Activated CD4-positive, CD25-positive, alpha-beta regulatory T cell treated with anti-CD3 and anti-CD28 coated beads, Interleukin-2, amount 50 U/mL, for 24 hours (primary cell): ENCODE data around the gene CANX.
"Not testable (repeated sequence)": the region's sequence is repeated elsewhere in the genome, so short reads cannot be mapped to it uniquely, and the experiment has no call there.

Source experiments
- ATAC-seq, 2 donors: fragments of 150-1000 bp; cut with Tn5 transposase; one replicate each; pipeline ENCODE4 v1.10.0; 2021; ENCODE audit warnings: mild to moderate bottlenecking in 1 of 2, moderate library complexity in 1 of 2

Gene CANX

GRCh38 chr5:179699616-179700237, 960 bp downstream of the CANX start:
- peak; percentile 17 to 21 for ATAC-seq

DNA sequence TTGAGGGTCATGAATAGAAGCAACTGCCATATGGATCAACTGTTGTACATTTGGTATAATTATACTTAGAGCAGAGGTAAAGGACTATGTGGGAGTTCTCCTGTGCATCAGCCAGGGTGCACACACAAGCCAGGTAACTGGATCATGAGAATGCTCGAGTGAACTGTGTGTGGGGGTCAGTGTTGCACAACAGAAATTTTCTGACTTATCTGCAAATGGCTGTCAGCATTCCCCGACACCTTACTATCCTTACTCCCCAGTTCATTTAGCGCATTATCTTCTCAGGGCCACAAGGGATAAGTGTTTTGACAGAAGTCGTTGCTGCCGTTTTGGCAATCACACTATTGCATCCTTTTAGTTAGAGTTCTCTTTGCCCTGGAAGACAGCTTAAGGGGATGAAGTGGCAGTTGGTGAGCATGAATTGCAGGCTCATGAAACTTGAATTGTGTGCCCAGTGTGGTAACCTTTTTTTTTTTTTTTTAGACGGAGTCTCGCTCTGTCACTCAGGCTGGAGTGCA, 1.7 kb downstream of the CANX start:
- ATAC-seq, result no peak

- no peak for ATAC-seq
Measured at GRCh38 chr5:179716286-179716685, 17.5 kb downstream of the CANX start.

DNA sequence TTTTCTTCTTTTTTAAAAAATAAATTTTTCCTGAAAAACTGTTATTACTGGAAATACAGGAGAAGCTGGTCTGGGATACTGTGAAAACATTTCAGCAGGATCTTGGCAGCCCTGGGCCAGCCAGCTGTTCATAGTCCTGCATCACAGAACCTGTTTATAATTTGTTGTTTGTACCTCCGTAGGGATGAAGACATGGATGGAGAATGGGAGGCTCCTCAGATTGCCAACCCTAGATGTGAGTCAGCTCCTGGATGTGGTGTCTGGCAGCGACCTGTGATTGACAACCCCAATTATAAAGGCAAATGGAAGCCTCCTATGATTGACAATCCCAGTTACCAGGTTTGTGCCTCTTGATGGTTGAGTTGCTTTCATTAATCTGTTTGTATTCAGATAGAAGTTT, 21.5 kb downstream of the CANX start:
- ATAC-seq, result no peak

DNA sequence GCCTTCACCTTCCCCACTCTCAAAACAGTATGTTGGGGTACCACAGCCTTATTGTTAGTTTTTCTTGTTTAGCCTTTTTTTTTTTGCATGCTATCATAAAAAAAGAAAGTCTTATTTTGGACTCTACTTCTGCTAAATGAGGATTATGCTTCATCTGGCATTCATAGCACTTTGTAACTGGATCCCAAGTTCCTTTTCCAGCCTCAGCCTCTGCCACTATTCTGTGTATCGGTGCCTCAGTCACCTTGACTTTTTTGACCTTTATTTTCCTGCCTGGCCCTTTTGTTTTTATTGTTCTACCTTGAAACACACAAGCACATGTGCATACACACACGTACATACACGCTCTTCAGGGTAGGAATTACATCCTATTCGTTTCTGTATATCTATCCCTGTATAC, 25.4 kb downstream of the CANX start:
- ATAC-seq, result no peak

DNA sequence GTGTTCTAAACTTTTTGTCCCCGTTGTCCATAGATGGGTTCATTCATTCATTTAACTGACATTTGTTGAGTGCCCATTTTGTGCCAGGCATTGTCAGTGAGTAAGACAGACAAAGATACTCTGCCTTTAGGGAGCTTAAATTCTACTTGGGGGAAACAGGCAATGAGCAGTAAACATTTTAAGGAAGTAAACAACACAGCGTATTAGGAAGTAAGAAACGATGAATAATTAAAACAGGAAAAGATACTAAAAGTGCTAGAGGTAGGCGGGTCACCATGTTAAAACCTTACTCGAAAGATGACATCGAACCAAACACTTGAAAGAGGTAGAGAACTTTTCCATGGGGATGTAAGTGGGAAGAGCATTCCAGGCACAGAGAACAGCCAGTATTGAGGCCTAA, 28.3 kb downstream of the CANX start:
- no peak for ATAC-seq

GRCh38 chr5:179729303-179729702, 30.5 kb downstream of the CANX start:
- no peak for ATAC-seq

GRCh38 chr5:179729727-179730126, 31.0 kb downstream of the CANX start:
- no peak for ATAC-seq

- no peak for ATAC-seq
Measured at GRCh38 chr5:179730356-179730755, 31.6 kb downstream of the CANX start.

DNA sequence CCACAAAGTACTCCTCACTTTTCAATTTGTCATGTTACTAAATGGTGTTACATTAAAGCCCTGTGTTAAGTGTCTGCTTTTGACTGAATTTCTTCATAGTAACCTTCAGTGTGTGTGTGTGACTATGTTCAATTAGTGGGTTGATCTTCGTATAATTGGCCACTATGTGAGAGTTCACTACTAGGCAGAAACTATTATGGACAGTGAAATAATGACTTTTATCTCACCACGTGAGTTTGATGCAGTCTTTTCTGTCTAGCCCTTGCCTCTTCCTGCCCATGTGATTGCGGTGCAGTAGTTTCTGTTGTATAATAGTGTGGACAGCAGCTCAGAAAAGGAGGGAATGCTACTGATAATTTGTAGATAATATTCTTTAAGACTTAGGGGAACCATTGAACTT, 32.1 kb downstream of the CANX start:
- no peak for ATAC-seq

DNA sequence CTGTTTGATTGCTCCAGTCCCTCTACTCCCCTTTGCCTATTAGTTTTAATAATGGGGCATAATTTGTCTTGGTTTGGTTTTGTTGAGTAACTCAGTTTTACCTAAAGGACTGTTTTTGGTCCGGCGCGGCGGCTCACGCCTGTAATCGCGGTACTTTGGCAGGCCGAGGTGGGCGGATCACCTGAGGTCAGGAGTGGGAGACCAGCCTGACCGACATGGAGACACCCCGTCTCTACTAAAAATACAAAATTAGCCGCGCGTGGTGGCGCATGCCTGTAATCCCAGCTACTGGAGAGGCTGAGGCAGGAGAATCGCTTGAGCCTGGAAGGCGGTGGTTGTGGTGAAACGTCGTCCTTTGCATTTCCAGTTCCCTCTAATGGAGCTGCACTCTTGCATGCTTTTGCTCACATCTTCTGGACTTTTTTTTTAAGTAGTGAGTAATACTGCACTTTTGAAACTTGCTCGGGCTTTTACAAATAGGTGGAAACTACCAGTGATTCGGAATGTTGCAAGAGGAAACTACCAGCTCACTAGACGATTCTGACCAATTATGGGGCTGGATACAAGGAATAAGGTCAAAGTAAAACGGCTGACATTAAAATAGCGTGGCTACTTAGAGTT, 33.1 kb downstream of the CANX start:
- ATAC-seq, result peak; percentile 34 to 40

DNA sequence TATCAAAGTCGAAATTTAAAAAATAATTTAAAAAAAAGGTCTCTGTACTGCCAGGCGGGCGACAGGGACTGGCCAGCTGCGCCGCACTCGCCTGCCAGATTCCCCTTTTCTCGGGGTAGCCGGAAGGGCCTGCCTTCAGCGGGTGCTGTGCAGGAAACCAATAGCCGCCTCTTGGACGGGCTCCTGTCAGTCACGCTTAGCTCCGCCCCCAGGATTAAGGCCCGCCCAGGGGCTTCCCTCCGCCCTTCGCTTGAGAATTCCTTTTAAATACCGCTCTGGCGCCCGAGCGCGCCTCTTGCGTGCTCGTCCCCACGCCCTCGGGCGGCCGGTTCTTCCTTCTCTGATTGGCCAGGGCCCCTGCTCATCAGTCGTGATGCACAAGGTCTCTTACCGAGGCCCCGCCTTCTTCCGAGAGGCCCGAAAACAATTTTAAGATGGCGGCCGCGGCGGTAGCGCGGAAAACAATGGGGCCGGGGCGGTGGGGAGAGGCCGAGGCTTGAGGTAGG, 33.7 kb downstream of the CANX start, which contains the start of gene MAML1:
TSS of gene MAML1 (plus strand) at position 411 of the 506 bp plus-strand sequence. CDS start 291 bp downstream, outside the sequence.
- peak; percentile 96 for ATAC-seq

- peak; percentile 14 to 30 for ATAC-seq
Measured at GRCh38 chr5:179732918-179733771, 34.4 kb downstream of the CANX start.

GRCh38 chr5:179733772-179734126, 35.0 kb downstream of the CANX start:
- no peak for ATAC-seq

- no peak for ATAC-seq
Measured at GRCh38 chr5:179734536-179735164, 35.9 kb downstream of the CANX start.

- ATAC-seq, result no peak
Measured at GRCh38 chr5:179738742-179739141, 40.0 kb downstream of the CANX start.

GRCh38 chr5:179744106-179744505, 45.3 kb downstream of the CANX start:
- not testable (repeated sequence) for ATAC-seq

DNA sequence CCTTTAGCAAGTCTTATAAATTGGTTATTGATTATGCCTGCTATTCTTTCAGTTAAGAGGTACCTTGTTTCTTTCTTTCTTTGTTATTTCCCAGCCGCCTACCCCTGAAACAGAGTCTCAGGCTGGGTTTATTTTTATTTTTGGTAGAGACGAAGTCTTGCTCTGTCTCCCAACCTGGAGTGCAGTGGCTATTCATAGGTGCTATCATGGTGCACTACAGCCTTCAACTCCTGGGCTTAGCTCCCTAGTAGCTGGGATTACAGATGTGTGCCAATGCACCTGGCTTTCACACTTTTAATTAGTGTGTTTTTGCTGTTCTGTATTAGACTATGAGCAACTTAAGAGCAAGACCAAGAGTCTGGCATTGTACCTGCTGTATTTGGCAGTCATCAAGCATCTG, 48.1 kb downstream of the CANX start:
- ATAC-seq, result no peak

DNA sequence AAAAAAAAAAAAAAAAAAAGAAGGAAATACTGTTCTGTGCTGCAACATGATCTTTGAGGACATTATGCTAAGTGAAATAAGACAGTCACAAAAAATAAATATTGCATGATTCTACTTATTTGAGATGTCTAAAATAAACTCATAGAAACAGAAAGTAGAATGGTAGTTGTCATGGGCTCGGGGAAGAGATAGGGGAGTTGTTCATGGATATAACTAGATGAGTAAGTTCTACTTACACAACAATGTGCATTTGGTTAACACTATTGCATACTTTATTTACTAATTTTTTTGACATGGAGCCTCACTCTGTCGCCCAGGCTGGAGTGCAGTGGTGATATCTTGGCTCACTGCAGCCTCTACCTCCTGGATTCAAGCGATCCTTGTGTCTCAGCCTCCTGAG, 49.0 kb downstream of the CANX start:
- peak; percentile 45 to 46 for ATAC-seq

GRCh38 chr5:179749857-179750508, 51.2 kb downstream of the CANX start:
- ATAC-seq, result no peak

DNA sequence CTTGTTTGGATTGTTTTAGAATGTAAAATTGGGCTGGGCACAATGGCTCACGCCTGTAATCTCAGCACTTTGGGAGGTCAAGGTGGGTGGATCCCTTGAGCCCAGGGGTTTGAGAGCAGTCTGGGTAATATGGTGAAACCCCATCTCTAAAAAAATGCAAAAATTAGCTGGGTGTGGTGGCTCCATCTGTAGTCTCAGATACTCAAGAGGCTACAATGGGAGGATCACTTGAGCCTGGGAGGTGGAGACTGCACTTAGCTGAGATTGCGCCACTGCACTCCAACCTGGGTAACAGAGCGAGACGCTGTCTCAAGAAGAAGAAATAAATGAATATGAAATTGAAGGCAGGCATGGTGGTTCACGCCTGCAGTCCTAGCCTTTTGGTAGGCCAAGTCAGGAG, 55.2 kb downstream of the CANX start:
- ATAC-seq, result no peak

GRCh38 chr5:179755022-179755421, 56.3 kb downstream of the CANX start:
- no peak for ATAC-seq
